GM21786 (cell line): ENCODE results near the gene CREB5.

ENCODE experiments used
- ATAC-seq: cut with Tn5 transposase; IDR thresholded peaks from one replicate; pipeline ENCODE4 v1.9.1; 2021; ENCODE audit not compliant: unreplicated experiment

CREB5 gene

DNA sequence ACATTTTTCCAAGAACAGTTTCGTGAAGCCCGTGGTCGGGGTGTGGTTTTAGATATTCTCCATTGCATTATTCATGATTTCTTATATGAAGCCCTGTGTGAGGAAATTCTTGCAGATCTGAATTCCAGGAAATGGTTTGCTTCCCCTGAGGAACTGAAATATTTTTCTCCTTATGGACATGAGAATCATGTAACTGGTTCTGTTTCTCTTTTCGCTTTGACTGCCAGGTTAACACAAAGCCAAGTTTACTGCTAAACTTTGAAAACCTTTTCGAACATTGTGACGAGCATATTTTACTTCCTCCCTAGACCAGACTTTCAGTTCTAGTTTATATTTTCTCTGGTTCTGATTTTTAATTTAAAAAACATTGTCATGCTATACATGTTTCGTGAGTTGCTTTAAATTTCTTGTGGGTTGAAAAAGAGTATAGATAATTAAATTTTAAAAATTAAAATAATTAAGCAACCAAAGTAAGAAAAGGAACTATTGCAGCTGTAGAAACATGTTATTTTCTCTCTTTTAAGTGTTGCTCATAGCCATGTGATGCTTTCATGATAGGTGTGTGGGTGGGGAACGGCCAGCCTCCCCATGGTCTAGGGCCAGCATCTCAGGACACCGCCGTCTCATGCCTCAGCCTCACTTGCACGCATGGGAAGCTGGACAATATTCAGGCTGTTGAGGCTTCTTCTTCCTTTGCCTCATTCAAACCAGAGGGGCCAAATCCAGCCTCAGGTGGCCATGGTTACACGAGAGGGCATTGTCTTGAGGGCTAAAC lies 97.1 kb downstream of the CREB5 start:
- peak; percentile 82 for ATAC-seq

DNA sequence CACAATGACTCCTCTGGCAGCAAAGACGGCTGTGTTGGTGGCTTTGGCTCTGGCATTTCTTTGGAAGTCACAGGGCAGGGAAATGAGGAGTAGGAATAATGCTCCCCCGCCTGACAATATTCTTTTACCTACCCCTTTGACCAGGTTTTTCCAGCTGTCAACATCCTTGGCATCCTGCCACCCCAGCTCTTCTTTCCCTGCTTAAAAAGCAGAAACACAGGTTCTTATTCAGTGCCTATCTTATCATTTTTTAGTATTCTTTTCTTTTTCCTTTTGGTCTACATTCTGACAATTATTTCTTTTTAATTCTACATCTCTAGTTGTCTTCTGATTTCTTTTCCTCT lies 97.7 kb downstream of the CREB5 start:
- no peak for ATAC-seq

DNA sequence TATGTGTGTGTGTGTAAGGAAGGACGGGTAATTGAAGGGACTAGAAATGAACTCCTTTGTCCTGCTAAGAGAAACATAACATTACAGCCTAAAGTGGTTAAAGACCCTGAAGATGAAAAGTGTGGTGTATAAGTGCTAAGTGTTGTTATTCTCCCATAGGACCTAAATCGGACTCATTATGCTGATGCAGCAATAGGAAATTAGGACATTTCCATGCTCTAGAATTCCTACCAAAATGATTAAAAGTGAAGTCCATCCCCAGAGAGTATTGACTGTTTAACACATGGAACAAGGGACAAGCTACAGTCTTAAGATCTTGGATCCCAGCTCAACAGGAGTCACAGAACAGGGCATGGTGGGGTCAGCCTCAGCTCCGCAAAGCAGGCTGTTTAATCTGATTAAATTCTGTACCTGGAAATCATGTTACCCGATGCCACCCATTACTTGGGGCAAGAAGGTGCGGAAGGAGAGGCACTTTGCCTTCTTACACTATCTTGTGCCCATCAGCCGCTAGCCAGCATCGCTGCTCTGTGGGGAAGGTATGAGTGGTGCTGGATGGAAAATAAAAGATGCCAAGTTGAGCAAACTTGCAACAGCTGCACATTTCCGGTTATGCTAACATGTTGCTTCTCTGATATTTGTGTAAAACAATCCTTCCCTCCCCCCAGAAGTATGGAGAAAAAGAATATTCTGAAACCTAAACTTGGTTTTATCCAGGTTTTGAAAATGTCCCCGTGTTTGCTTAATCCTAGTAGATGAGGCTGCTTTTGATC lies 100.5 kb downstream of the CREB5 start:
- ATAC-seq, result no peak

DNA sequence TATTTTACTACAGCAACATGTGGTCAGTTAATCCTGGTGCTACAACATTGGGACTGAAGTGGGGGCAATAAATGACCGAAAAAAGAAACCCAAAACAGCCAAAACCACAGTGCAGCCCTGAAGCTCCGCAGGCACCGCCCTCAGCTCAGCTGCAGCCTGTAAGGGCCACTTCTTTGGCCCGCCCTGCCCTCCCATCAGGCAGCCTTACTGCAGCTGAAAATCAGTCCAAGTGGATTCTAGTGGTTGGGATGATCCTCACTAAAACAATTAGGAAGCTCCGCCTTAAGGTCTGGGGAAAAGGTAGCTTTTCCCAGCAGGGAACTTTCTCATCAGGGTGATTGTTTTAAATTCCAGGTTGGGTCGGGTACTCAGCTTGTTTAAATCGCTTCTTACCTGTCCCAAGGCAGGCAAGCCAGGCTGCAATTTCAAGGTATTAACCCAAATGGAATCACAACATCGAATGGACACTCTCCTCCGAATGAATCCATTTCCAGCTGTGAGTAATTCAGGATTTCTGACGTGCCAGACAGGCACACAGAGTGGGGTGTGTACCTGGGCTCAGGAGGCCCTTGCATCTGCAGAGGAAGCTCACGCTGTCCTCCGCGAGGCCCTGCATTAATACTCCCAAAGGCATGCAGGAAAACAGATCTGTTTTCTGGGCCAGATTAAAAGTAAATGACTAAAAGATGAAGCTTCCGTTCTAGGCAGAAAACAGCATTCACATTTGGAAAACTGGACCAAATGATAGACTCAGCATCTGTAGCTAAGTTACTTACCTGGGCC lies 104.3 kb downstream of the CREB5 start:
- ATAC-seq, result no peak

DNA sequence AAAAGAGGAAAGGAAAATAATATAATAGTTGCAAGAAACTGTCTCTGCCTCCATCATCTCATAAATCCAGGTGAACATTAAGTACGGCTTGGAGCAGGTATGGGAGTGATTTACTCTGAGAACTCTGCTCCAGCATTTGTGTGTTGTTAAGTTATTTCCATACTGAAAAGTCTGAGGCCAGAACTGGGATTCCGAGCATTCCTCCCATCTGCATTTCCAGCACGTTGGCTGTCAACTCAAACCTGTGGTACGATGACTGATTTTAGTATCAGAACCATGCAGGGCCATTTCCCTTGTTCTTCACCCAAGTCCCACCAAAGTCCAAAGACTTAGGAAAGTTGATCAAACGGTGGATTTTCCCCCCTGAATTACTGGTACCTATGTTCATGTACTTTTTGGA lies 104.9 kb downstream of the CREB5 start:
- no peak for ATAC-seq

DNA sequence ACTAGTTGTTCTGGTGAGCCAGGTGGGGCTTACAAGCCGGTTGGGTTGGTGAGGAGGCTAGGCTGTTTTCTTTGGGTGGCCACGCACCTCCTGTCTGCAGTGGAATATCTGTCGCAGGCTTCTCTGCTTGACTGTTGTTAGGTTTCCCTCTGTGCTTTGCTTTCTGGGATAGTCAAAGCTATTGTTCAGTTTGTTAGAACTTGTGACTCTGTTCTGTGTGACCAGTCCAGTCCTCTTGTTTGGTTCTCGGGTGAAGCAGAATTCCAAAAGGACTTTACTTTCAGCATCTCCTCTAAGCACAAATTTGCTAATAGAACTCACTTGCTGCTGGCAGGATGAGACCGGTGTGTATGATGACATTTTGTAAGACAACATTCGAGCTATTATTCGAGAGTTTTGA lies 105.3 kb downstream of the CREB5 start:
- ATAC-seq, result no peak

DNA sequence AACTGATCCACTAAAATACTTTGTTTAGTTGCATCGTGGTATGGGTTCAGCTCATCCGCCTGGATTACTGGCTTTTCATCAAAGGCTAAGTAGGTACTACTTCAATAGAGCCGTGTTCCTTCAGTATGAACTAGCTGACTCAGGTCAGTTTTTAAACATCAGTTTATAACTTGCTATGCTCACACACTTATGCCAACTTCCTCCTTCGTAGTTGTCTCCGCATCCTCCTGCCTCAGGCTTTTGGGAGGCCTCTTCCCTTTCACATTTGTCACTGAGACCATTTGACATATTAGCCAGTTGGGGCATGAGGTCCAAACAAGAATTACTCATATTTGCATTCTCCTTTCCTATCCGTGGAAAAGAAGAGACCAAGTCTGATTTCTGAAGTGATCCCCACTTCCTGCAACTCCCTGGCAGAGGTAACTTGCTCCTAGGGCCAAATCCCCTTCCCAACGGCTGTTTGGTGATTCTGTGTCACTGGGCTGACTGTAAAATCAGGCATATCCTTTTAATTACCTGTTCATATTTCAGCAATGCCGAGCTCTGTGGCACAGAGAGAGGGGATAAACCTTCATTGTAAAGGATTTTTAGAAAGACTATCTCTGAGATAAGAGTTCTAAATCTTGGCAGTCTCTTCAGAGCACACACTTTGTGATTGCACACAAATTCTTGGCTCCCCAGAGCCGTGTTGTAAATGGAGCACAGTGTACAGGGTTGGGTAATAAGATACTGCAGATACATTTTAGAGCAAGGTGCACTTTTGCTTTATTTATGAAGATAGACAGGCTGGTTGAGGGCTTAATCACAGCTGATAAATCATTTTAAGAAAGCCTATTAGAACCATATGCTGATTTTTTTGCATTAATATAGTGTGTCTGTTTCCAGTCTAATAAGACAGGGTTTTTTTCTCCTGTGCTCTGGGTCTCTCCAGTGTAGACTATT lies 108.0 kb downstream of the CREB5 start:
- ATAC-seq, result no peak

DNA sequence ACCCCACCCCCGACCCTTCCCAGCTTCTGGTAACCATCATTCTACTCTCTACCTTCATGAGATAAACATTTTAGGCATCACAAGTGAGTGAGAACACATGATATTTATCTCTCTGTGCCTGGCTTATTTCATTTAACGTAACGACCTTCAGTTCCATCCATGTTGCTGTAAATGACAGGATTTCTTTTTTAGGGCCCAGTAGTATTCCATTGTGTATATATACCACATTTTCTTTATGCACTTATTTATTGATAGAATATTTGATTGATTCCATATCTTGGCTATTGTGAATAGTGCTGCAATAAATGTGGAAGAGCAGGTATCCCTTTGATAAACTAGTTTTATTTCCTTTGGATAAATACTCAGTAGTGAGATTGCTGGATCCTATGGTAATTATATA lies 112.7 kb downstream of the CREB5 start:
- ATAC-seq, result no peak

DNA sequence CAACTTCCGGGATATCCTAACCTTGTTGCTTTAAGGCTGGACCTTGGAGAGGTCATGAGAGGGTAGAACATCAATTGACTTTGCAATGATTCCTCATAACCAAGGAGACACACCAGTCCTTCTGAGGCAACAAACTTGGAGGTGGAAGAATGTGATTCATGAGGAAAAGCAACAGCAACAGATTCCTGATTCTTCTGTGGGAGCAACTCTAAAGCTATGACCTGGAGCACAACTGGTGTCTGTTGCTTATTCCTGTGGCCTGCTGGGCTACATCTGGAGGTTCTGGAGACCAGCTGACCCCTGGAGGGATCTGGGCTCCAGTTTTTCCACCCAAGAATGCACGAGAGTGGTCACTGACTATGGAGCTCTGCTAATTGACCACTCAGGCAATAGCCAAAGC lies 116.6 kb downstream of the CREB5 start:
- no peak for ATAC-seq

DNA sequence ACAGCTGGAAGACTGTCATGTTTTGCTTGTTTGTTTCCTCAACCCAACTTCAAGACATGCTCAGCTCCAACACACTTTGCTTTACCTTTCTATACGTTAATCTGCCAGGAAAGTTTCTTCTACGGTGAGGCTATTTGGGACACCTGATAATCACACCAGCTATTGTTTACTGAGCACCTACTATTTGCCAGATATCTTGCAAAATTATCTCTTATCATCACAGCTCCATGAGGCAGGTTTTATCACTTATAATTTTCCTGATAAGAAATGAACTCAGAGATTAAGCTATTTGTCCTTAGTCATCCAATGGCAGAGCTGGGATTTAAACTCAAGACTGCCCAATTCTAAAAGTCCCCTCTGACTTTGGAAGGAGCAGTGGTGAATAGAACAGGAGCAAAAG lies 117.4 kb downstream of the CREB5 start:
- ATAC-seq, result no peak

DNA sequence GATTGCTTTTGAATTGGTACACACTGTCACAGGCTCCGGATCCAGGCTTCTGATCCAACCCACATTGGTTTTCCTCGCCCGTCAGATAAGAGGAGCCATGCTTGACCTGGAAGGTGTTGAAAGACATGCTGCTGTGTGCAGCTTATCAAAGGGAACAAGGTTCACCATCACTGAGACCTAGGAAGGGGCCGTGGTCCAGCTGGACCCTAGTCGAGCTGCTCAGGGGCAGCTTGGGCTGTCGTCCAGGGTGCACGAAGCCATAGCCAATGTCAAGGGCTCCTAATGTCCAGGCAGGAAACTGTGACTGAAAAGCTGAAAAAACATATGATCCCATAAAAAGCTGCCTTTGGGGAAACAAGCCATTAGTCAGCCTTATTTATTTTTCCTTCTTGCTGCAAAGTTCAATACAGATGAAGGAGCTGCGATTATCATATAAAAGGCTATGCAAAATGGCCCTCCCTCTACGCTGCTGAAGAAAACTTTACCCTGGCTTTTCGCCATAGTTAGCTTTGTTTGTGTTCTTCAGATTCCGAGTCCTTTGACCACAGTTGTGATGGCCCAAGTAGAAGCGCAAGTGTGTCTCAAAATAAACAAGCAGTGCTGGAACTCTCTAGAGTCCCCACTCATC lies 118.0 kb downstream of the CREB5 start:
- ATAC-seq, result no peak

DNA sequence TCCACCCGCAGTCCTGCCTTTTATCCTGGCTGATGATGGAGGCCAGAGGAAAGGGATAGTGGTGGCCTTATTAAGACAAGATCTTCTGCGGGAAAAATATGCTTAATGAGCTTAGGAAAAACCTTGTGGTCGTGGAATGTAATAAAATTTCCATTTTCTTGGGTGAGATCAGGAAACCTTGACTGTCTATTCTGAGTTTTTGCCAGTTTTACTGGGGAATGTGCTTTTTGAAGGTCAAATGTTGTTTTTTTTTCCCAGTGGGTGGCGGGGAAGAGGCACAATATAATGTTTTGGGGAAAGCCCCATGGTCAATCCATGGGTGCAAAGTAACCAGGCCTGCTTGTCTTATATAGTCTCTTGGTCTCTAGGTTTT lies 118.5 kb downstream of the CREB5 start:
- ATAC-seq, result no peak

DNA sequence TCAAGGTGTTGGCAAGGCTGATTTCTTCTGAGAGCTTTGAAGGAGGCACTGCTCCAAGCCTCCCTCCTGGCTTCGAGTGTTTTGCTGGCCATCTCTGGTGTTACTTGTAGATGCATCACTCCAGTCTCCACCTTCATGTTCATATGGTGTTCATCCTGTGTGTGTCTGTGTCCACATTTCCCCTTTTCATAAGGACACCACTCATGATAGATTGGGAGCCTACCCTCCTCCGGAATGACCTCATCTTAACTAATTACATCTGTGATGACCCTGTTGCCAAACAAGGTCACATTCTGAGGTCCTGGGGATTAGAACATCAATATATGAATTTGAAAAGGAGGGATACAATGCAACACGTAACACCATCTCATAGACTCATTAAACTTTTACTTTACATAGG lies 119.0 kb downstream of the CREB5 start:
- no peak for ATAC-seq

DNA sequence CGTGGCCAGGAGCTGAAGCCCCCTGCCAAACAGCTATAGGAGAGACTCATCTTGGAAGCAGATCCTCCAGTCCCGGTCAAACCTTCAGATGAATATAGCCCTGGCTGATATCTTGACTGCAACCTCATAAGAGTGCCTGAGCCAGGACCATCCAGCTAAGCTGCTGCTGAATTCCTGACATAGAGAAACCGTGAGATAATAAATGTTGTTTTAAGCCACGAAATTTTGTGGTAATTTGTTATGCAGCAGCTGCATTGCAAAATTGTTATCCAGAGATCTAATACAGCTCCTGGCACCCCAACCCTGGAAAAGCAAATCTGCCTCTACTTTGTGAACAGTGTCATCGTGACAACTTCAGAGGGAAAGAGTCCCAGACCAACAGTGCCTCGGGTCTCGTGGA lies 119.9 kb downstream of the CREB5 start:
- no peak for ATAC-seq

DNA sequence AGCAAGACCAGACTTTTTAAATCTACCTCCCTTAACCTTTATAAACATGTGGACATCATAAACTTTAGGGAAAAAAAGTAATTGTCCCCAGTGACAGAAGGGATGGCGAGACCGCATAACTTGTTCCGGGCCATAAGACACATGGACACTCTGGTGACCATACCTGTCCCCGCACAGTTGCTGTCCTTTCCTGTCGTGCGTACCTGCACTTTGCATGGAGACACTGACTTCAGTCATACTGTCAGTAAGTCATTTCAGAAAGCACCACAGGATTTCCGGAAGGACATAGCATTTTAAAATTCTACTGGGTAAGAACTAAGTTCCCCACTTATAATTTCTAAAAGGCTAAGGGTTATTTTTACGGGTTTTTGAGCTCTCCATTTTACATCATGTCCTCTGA lies 120.9 kb downstream of the CREB5 start:
- ATAC-seq, result no peak

DNA sequence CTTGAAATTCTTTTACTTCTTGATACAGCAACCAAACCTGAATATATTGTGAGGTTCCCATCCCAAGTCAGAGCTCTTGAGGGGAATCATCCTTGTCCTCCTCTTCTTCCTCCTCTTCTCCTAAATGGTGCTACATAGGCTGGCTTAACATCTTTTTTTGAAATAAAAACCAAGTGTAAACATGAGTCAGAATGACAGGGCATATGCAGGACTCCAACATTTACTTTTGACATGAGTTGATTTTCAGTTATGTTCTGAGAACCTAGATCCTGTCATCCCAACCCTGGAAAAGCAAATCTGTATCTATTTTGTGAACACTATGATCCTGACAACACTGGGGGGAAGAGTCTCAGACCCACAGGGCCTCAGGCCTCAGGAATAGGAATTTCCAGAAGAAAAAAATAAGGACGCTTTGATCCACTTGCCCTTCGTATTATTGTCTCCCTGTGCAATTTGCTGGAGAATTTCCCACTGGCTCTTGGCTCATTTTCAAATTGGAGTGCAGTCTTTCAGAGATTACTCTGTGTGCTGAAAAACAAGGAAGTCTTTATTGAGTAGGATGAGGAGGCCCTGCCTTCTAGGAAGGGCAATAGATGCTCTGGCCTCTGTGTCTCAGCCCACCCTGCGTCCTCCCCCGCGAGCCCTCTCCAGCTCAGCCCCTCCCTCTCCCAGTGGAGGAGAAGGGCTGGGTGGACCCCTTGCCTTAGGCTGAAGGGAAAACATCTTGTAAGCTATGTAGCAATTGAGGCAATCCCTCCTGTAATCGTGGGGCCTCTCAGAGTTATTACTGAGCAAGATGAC lies 121.6 kb downstream of the CREB5 start:
- ATAC-seq, result no peak

DNA sequence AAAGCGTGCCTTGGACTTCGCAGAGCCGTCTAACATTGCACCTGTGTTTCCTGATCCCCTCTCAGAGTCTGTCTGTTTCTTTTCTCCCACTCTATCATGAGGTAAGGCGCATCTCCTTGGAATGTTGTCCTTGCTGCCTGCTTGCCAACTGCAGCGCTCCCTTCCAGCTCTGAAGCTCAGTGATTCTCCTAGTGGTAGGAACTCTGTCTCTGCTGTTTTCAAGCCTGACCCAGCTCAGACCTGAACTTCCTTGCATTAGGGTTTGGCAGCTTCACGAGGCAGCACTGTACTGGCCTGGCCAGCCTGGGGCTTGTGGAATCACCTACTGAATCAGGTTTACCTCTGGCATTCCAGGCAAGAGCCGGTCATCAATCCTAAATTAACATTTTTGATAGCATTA lies 123.9 kb downstream of the CREB5 start:
- ATAC-seq, result no peak

DNA sequence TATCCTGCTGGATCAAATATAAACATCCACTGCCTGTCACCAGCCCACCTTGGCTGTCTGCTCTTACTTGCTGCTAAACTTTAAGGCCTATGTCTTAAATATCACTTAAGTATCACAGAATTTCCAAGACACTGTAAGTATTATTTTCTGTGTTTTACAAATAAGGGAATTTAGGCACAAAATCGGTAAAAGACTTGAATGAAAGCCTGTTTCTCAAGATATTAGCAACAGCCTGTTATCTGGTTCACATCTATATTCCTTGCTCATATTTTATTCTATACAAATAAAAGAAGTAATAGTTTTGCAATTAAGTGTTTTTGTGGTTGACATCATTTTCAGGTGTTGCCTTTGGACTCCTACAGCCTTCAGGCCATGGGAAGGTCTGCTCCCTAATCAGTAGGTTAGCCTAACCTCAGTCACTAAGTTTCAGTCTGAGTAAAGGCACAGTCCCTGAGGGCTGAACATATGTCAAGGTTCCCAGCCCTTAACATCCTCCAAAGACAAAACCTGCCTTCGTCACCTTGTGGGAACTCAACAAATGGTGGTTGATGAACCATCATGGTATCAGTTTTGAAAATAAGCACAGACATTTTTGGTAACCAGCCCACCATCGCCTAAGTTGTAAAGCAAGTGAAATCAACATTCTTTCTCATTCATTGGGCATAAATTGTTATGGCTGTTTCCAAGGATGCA lies 127.1 kb downstream of the CREB5 start:
- ATAC-seq, result peak; percentile 97

DNA sequence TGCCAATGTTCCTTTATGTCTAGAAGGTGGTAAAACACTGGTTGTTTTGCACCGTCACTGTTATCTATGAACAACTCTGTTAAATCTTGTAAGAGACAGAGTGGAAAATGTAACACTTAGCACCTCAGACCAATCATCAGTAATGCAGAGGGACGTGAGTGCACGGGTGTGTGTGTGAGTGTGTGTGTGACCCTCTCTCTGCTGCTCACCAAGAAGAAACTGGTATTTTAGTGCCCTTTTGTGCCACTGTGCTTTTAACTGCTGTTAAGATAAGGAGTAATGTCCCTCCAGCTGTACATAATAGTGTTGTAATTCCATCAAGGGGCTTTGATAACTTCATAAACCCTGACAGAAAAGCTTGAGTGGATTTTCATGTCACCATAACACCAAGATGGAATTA lies 130.1 kb downstream of the CREB5 start:
- no peak for ATAC-seq
